ENCODE data around the gene TTLL8. TPM values are rescaled to one million over a fixed set of nuclear protein-coding genes. Genes with fewer than 3 reads are reported as not detected.

The TTLL8 gene
- total RNA-seq, 1 donor: not detected

DNA sequence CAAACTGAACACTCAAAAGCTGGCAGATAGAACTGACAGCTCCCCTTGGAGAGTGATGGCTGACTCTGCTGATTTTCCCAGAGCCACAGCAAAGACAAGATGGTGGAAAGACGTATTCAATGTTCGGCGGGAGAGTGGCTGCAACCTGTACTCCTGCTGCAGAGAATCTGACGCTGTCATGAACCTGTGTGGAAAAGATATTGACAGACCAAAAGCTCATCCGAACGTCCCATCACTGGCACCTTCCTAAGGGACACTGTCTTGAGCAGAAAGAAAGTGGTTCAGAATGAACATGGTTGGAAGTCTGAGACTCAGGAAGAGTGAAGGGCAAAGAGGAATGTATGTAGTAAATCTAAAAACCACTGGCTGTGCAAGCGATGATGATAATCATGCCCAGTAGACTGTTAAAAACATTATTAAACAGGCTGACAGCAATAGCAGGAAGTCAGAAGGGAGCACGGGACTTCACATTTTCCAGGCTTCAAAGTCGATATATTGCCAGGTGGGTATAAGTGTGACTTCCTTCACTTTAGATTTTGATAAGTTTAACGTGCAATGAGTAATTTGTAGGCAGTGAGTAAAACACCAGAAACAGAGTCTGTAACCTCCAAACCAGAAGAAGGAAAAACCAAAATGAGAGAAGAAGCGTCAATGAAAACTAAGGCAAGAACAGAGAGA, 39.4 kb downstream of the TTLL8 start:
- no peaks in the 10 kb centered on the region for H4K20me1 ChIP-seq (ENCODE audit: insufficient read depth, low read length)
- DNase-seq (ENCODE audit: insufficient read length, low spot score, missing footprints): peak; percentile 57
- H3K27me3 ChIP-seq (ENCODE audit: insufficient read depth, low read length): peaks cover 19% of the 10 kb centered on the region
- no peaks in the 10 kb centered on the region for H3K36me3 ChIP-seq (ENCODE audit: insufficient read depth, low read length)
- no peak overlapping the region for H3K27ac ChIP-seq (ENCODE audit: low read depth, low read length)
- no peaks in the 10 kb centered on the region for H3K79me2 ChIP-seq (ENCODE audit: insufficient read depth, low read length)
- no peak overlapping the region for H3K4me2 ChIP-seq (ENCODE audit: insufficient read depth, low read length)
- no peaks in the 10 kb centered on the region for H3K4me1 ChIP-seq (ENCODE audit: insufficient read depth, low read length)
- TF ChIP-seq, protein P1, sequence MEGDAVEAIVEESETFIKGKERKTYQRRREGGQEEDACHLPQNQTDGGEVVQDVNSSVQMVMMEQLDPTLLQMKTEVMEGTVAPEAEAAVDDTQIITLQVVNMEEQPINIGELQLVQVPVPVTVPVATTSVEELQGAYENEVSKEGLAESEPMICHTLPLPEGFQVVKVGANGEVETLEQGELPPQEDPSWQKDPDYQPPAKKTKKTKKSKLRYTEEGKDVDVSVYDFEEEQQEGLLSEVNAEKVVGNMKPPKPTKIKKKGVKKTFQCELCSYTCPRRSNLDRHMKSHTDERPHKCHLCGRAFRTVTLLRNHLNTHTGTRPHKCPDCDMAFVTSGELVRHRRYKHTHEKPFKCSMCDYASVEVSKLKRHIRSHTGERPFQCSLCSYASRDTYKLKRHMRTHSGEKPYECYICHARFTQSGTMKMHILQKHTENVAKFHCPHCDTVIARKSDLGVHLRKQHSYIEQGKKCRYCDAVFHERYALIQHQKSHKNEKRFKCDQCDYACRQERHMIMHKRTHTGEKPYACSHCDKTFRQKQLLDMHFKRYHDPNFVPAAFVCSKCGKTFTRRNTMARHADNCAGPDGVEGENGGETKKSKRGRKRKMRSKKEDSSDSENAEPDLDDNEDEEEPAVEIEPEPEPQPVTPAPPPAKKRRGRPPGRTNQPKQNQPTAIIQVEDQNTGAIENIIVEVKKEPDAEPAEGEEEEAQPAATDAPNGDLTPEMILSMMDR (IDR thresholded peaks at IDR 0.05; ENCODE audit: extremely low read depth, low read depth, low read length): no peak
- H3K4me3 ChIP-seq (ENCODE audit: insufficient read depth, low read length): no peak overlapping the region
- H3K9me3 ChIP-seq (ENCODE audit: low read depth, low read length): no peaks in the 10 kb centered on the region
- no peak overlapping the region for H2AFZ ChIP-seq (ENCODE audit: low read length)

DNA sequence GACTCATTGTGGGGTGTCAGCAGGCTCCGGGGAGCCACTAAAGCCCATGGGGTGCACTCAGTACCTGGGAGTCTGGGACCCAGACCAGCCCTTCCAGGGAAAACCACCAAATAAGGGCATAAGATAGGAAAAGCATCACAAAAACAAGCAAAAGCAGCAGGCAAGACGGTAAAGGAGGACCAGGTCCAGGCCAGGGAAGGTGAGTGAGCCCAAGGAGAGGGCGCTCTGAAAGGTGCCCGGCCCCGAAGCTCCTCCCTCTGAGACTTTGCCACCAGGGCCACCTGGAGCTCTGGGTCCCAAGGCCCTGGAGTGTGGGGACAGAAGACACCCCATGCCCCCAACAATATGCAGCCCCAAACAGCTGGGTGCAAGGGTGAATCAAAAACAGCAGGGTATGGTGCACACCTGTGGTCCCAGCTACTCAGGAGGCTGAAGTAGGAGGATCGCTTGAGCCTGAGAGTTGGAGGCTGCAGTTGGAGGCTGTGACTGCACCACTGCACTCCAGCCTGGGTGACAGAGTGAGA, 40.3 kb downstream of the TTLL8 start:
- H3K4me1 ChIP-seq (ENCODE audit: insufficient read depth, low read length): no peaks in the 10 kb centered on the region
- no peaks in the 10 kb centered on the region for H3K9me3 ChIP-seq (ENCODE audit: low read depth, low read length)
- H2AFZ ChIP-seq (ENCODE audit: low read length): no peak overlapping the region
- no peaks in the 10 kb centered on the region for H3K36me3 ChIP-seq (ENCODE audit: insufficient read depth, low read length)
- no peak overlapping the region for H3K4me3 ChIP-seq (ENCODE audit: insufficient read depth, low read length)
- H4K20me1 ChIP-seq (ENCODE audit: insufficient read depth, low read length): no peaks in the 10 kb centered on the region
- TF ChIP-seq, protein P1 (IDR thresholded peaks at IDR 0.05; ENCODE audit: extremely low read depth, low read depth, low read length): no peak
- peak; percentile 74 for DNase-seq (ENCODE audit: insufficient read length, low spot score, missing footprints)
- no peak overlapping the region for H3K4me2 ChIP-seq (ENCODE audit: insufficient read depth, low read length)
- H3K27me3 ChIP-seq (ENCODE audit: insufficient read depth, low read length): peaks cover 28% of the 10 kb centered on the region
- H3K27ac ChIP-seq (ENCODE audit: low read depth, low read length): no peak overlapping the region
- H3K79me2 ChIP-seq (ENCODE audit: insufficient read depth, low read length): no peaks in the 10 kb centered on the region

DNA sequence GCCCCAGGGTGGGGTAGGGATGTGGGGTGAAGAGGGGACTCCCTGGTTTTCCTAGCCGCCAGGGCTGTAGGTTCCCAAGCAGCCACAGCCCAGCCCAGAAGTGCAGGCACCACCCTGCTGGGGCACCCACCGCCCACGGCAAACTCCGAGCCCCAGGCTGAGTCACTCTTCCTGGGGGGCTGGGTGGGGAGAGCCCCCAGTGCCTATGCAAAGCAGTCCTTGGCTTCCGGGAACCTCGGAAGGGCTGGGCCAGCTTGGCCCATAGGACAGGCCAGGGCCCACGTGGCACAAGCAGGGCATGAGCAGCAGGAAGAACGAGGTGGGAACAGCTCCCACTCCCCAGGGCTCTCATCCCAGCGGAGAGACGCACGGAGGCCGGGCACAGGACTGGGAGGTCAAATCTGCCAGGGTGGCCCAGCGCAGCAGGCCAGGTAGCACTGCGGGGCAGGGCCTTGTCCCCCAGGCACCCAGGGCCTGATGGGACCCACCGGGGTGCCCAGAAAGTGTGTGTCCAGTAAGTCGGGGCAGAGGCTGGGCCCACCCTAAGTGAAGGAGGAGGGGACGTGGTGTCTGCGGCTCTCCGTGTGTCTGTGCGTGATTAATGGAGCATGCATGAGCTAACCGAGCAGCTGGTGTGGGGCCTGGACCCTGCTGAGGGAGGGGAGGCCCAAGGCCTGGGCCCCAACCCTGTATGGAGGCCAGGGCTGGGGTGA, 41.0 kb downstream of the TTLL8 start:
- Histone ChIP-seq H3K4me2 (ENCODE audit: insufficient read depth, low read length) (no peak overlapping the region), H3K79me2 (ENCODE audit: insufficient read depth, low read length) (no peaks in the 10 kb centered on the region), H3K9me3 (ENCODE audit: low read depth, low read length) (no peaks in the 10 kb centered on the region), H2AFZ (ENCODE audit: low read length) (no peak overlapping the region), H4K20me1 (ENCODE audit: insufficient read depth, low read length) (no peaks in the 10 kb centered on the region), H3K4me1 (ENCODE audit: insufficient read depth, low read length) (no peaks in the 10 kb centered on the region), H3K27me3 (ENCODE audit: insufficient read depth, low read length) (peaks cover 34% of the 10 kb centered on the region), H3K27ac (ENCODE audit: low read depth, low read length) (no peak overlapping the region), H3K36me3 (ENCODE audit: insufficient read depth, low read length) (no peaks in the 10 kb centered on the region), H3K4me3 (ENCODE audit: insufficient read depth, low read length) (no peak overlapping the region)
- TF ChIP-seq, protein P1 (IDR thresholded peaks at IDR 0.05; ENCODE audit: extremely low read depth, low read depth, low read length): no peak
- peak; percentile 90 for DNase-seq (ENCODE audit: insufficient read length, low spot score, missing footprints)

All from osteoblast (primary cell).